Measurements from ENCODE around the gene AP3D1. TPM values are rescaled to one million over a fixed set of nuclear protein-coding genes. Genes with fewer than 3 reads are reported as not detected.
A peak's percentile ranks its signal among the peaks of the same experiment; 100 is the strongest.
"Not testable (repeated sequence)": the region's sequence is repeated elsewhere in the genome, so short reads cannot be mapped to it uniquely, and the experiment has no call there.

Gene AP3D1
- total RNA-seq, 1 donor from 2014 or later: 75.7 TPM

GRCh38 chr19:2109046-2109864 is 42.1 kb downstream of the AP3D1 start:
- no peak for DNase-seq

- no peak for DNase-seq
Measured at GRCh38 chr19:2108251-2109016, 42.9 kb downstream of the AP3D1 start.

- no peak for DNase-seq
Measured at GRCh38 chr19:2103045-2103707, 48.2 kb downstream of the AP3D1 start.

- DNase-seq: no peak
Measured at GRCh38 chr19:2101417-2102335, 49.7 kb downstream of the AP3D1 start.

GRCh38 chr19:2100719-2101061 is 50.7 kb downstream of the AP3D1 start:
- no peak for DNase-seq

- no peak for DNase-seq
Measured at GRCh38 chr19:2099937-2100718, 51.2 kb downstream of the AP3D1 start.

- DNase-seq: no peak
Measured at GRCh38 chr19:2099054-2099501, 52.3 kb downstream of the AP3D1 start.

- DNase-seq: no peak
Measured at GRCh38 chr19:2097886-2098327, 53.5 kb downstream of the AP3D1 start.

GRCh38 chr19:2097203-2097885 is 54.0 kb downstream of the AP3D1 start:
- DNase-seq: no peak

- DNase-seq: peak; percentile 98
Measured at GRCh38 chr19:2096480-2097202, 54.7 kb downstream of the AP3D1 start, which contains the start of gene IZUMO4. Gene IZUMO4 (plus strand): TSS chr19:2096915. CDS start chr19:2096946, 31 bp downstream.

GRCh38 chr19:2096034-2096479 is 55.3 kb downstream of the AP3D1 start, which contains the start of gene MOB3A:
Gene MOB3A (minus strand): TSS chr19:2096326. CDS start chr19:2078560, 17,766 bp downstream.
- DNase-seq: peak; percentile 95

- DNase-seq: not testable (repeated sequence)
Measured at GRCh38 chr19:2091926-2092525, 59.3 kb downstream of the AP3D1 start.

GRCh38 chr19:2089727-2090053 is 61.7 kb downstream of the AP3D1 start:
- DNase-seq: no peak

GRCh38 chr19:2089001-2089711 is 62.2 kb downstream of the AP3D1 start:
- DNase-seq: peak; percentile 79

GRCh38 chr19:2087621-2088100 is 63.7 kb downstream of the AP3D1 start:
- no peak for DNase-seq

- DNase-seq: peak; percentile 60
Measured at GRCh38 chr19:2086695-2087620, 64.4 kb downstream of the AP3D1 start.

GRCh38 chr19:2084993-2085720 is 66.2 kb downstream of the AP3D1 start:
- peak; percentile 61 for DNase-seq
